ENCODE results near the gene GALNT4. TPM values are rescaled to one million over a fixed set of nuclear protein-coding genes. Genes with fewer than 3 reads are reported as not detected.
A peak's percentile ranks its signal among the peaks of the same experiment; 100 is the strongest.

GALNT4 gene
- total RNA-seq, result 10 to 100 TPM in 1 of 3 donors, 1 to 10 TPM in 2; 5.3 to 11.1 (median 7.2) TPM

- intact Hi-C loops (cut with DNase I; ENCODE audit: low total_unique reads), result loop anchor here (5.0 to 10.0 kb wide), 2 partner anchors 50 to 507 kb away; no protein-coding TSS in a partner anchor
- H3K4me3 ChIP-seq, result peak within 1 kb of the TSS; percentile 85 to 99 (median 98)
- H3K4me1 ChIP-seq, result peaks cover 0 to 10% of the 10 kb centered on the region in 2 donors
- H3K27me3 ChIP-seq, result no peaks in the 10 kb centered on the region
- TF ChIP-seq POLR2A (IDR thresholded peaks at IDR 0.05) (no peak), POLR2AphosphoS5 (IDR thresholded peaks at IDR 0.05) (peak in 2 of 3 donors; percentile 50 to 72)
- TF ChIP-seq, protein P1, sequence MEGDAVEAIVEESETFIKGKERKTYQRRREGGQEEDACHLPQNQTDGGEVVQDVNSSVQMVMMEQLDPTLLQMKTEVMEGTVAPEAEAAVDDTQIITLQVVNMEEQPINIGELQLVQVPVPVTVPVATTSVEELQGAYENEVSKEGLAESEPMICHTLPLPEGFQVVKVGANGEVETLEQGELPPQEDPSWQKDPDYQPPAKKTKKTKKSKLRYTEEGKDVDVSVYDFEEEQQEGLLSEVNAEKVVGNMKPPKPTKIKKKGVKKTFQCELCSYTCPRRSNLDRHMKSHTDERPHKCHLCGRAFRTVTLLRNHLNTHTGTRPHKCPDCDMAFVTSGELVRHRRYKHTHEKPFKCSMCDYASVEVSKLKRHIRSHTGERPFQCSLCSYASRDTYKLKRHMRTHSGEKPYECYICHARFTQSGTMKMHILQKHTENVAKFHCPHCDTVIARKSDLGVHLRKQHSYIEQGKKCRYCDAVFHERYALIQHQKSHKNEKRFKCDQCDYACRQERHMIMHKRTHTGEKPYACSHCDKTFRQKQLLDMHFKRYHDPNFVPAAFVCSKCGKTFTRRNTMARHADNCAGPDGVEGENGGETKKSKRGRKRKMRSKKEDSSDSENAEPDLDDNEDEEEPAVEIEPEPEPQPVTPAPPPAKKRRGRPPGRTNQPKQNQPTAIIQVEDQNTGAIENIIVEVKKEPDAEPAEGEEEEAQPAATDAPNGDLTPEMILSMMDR (IDR thresholded peaks at IDR 0.05), result peak; percentile 69 to 79 (median 70)
- DNase-seq (ENCODE audit: low spot score in 2 of 2), result peak; percentile 75 to 89
- no peaks in the 10 kb centered on the region for H3K36me3 ChIP-seq
- peak within 1 kb of the TSS; percentile 93 to 97 for H3K27ac ChIP-seq
- no peaks in the 10 kb centered on the region for H3K9me3 ChIP-seq
Observed at GRCh38 chr12:89524541-89525304, at the start of gene GALNT4. TSS of gene GALNT4 (minus strand) at chr12:89524796. CDS start at chr12:89524549, 247 bp downstream.

DNA sequence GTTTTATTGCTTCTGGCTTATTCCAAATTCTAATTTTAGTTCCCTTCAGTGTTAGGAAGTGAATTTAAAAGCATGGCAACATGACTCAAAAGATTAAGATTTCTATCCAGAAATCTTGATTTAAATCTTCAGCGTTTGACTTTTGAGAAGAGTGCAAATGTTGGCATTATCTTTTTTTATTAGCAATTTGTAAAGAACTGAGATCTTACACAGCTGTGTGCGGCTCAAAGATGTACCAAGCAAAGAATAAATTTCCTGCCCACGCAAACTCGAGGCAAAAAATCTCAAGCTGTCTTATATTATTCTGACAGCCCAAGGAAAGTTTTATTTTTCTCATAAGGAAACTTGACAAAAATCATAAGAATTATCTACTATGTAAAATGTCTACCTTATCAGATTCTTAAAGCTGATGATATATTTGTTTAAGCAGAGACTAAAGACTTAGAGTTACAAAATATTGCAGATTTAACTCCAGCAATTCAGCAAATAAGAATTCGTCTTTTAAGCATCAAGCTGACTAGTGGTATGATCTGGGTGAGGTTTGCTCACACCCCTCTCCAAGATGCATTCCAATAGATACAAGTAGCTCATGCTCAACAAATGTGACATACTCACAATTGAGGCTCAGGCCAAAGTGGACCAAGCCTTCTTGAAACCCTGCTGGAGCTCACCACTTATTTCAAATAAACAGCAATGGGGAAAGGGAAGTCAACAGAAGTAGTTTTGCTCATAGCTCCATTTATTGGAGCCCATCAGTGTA is 48.6 kb upstream of the GALNT4 start:
- no peaks in the 10 kb centered on the region for H3K9me3 ChIP-seq
- DNase-seq (ENCODE audit: low spot score in 2 of 2), result no peak
- no peaks in the 10 kb centered on the region for H3K27me3 ChIP-seq
- no peaks in the 10 kb centered on the region for H3K4me1 ChIP-seq
- TF ChIP-seq POLR2AphosphoS5 (IDR thresholded peaks at IDR 0.05), result no peak
- no peak for TF ChIP-seq POLR2A (IDR thresholded peaks at IDR 0.05)
- TF ChIP-seq, protein P1 (IDR thresholded peaks at IDR 0.05), result no peak
- H3K4me3 ChIP-seq, result no peak overlapping the region
- intact Hi-C loops (cut with DNase I; ENCODE audit: low total_unique reads), result no loop called here
- no peaks in the 10 kb centered on the region for H3K36me3 ChIP-seq
- no peak overlapping the region for H3K27ac ChIP-seq

- Histone ChIP-seq H3K36me3 (no peaks in the 10 kb centered on the region), H3K9me3 (no peaks in the 10 kb centered on the region), H3K4me1 (no peaks in the 10 kb centered on the region), H3K27me3 (no peaks in the 10 kb centered on the region), H3K4me3 (no peak overlapping the region), H3K27ac (no peak overlapping the region)
- intact Hi-C loops (cut with DNase I; ENCODE audit: low total_unique reads), result no loop called here
- DNase-seq (ENCODE audit: low spot score in 2 of 2), result no peak
- no peak for TF ChIP-seq POLR2AphosphoS5 (IDR thresholded peaks at IDR 0.05)
- TF ChIP-seq, protein P1 (IDR thresholded peaks at IDR 0.05), result no peak
- no peak for TF ChIP-seq POLR2A (IDR thresholded peaks at IDR 0.05)
Observed at GRCh38 chr12:89571491-89572195, 47.0 kb upstream of the GALNT4 start.

DNA sequence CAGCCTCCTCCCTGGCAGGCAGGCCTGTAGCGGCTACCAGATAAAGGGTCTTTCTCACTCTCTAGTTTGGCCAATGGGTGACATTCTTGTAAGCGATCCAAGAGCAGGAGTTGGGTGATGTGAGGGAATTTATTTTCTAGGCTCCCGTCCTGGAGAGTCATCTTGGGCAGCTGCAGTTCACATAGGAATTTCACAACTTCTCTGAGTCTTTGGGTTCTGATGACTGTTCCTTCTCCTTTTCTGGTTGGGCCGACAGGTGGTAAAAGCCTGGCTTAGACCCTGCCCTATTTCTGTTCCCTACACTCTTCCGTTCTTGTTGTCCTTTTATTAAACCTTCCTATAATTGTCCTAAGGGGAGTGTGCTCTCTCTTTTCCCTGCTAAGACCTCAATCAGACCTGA is 43.9 kb upstream of the GALNT4 start:
- no peaks in the 10 kb centered on the region for H3K9me3 ChIP-seq
- H3K27ac ChIP-seq, result peak overlapping the region; percentile 65 to 66
- intact Hi-C loops (cut with DNase I; ENCODE audit: low total_unique reads), result loop anchor here (10.0 kb wide), 1 partner anchor 146 kb away; no protein-coding TSS in a partner anchor
- no peak for DNase-seq (ENCODE audit: low spot score in 2 of 2)
- no peaks in the 10 kb centered on the region for H3K36me3 ChIP-seq
- no peaks in the 10 kb centered on the region for H3K4me1 ChIP-seq
- no peak overlapping the region for H3K4me3 ChIP-seq
- H3K27me3 ChIP-seq, result no peaks in the 10 kb centered on the region
- TF ChIP-seq, protein P1 (IDR thresholded peaks at IDR 0.05), result no peak
- TF ChIP-seq POLR2A (IDR thresholded peaks at IDR 0.05) (no peak), POLR2AphosphoS5 (IDR thresholded peaks at IDR 0.05) (no peak)

All from breast epithelium (tissue), 4 donors.